Activated CD8-positive, alpha-beta memory T cell treated with anti-CD3 and anti-CD28 coated beads, Interleukin-2, amount 10 ng/mL, durations not matched to agents 7 days and 5 days (primary cell): ENCODE measurements around the gene CKAP4. TPM values are rescaled to one million over a fixed set of nuclear protein-coding genes. Genes with fewer than 3 reads are reported as not detected.
A peak's percentile ranks its signal among the peaks of the same experiment; 100 is the strongest.

Experiments
- ATAC-seq: fragments of 150-1000 bp; cut with Tn5 transposase; one replicate; pipeline ENCODE4 v1.10.0; 2021; ENCODE audit warnings: moderate library complexity
- CTCF ChIA-PET: fragments of 350-600 bp; sonication (Branson Sonifier 250); formaldehyde crosslinking; loops from one replicate; lab custom pipeline; 2021; ENCODE audit warnings: antibody characterized with exemption; lab: Charles Lee
- DNase-seq: peaks from one replicate; pipeline ENCODE4 v3.0.0-alpha.2; 2020
- H3K27ac Mint-ChIP-seq: one replicate; pipeline ENCODE4 v1.8.0; 2021; ENCODE audit warnings: mild to moderate bottlenecking, mixed read lengths
- H3K27me3 Mint-ChIP-seq: one replicate; pipeline ENCODE4 v1.8.0; 2021; ENCODE audit warnings: mixed read lengths
- H3K36me3 Mint-ChIP-seq: one replicate; pipeline ENCODE4 v1.8.0; 2021; ENCODE audit warnings: mild to moderate bottlenecking, mixed read lengths
- H3K4me1 Mint-ChIP-seq: one replicate; pipeline ENCODE4 v1.8.0; 2021; ENCODE audit warnings: mixed read lengths
- H3K4me3 Mint-ChIP-seq: one replicate; pipeline ENCODE4 v1.8.0; 2021; ENCODE audit warnings: mild to moderate bottlenecking, moderate library complexity, mixed read lengths
- H3K9me3 Mint-ChIP-seq: one replicate; pipeline ENCODE4 v1.8.0; 2022; ENCODE audit warnings: low read depth, mixed read lengths
- total RNA-seq, 2 experiments: library from RNA; stranded (reverse); gene quantifications; one replicate each; pipeline ENCODE4 v1.2.3, GENCODE V29; 2021

Gene CKAP4
- total RNA-seq, 2 experiments from 2014 or later, result 1.1 to 3.7 TPM

GRCh38 chr12:106246891-106247673 lies 738 bp downstream of the CKAP4 start:
- DNase-seq (peak; percentile 65), ATAC-seq (peak; percentile 81)
- no peaks in the 10 kb centered on the region for H3K9me3 Mint-ChIP-seq
- peaks cover 7% of the 10 kb centered on the region for H3K4me1 Mint-ChIP-seq
- CTCF ChIA-PET, result no interaction called here
- H3K27me3 Mint-ChIP-seq, result peaks cover 22% of the 10 kb centered on the region
- peak overlapping the region; percentile 64 for H3K4me3 Mint-ChIP-seq
- H3K27ac Mint-ChIP-seq, result no peak overlapping the region
- no peaks in the 10 kb centered on the region for H3K36me3 Mint-ChIP-seq

DNA sequence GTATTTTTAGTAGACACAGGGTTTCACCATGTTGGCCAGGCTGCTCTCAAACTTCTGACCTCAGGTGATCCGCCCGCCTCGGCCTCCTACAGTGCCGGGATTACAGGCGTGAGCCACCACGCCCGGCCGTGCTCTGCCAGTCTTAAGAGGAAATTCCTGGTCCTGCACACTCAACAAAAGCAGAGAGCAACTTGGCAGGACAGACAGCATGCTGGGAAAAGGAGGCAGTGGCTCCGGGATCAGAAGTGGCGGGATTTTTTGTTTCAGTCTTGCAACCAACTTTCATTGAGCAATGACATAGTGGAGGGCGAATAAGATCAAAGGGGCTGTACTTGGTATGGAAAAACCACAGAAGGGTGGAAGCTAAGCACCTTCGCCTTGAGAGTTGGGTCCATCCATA lies 2.1 kb downstream of the CKAP4 start:
- peak; percentile 23 for DNase-seq

GRCh38 chr12:106243620-106244019 lies 4.2 kb downstream of the CKAP4 start:
- no peaks in the 10 kb centered on the region for H3K36me3 Mint-ChIP-seq
- peaks cover 3% of the 10 kb centered on the region for H3K4me1 Mint-ChIP-seq
- CTCF ChIA-PET, result no interaction called here
- no peak for DNase-seq
- H3K9me3 Mint-ChIP-seq, result no peaks in the 10 kb centered on the region
- ATAC-seq, result no peak
- H3K27me3 Mint-ChIP-seq, result peaks cover 5% of the 10 kb centered on the region
- H3K4me3 Mint-ChIP-seq, result no peak overlapping the region
- H3K27ac Mint-ChIP-seq, result no peak overlapping the region

More for the DNA sequence above, 2.1 kb downstream of the CKAP4 start:
- Mint-ChIP-seq H3K9me3 (no peaks in the 10 kb centered on the region), H3K36me3 (no peaks in the 10 kb centered on the region), H3K27ac (no peak overlapping the region), H3K27me3 (peaks cover 22% of the 10 kb centered on the region), H3K4me1 (peaks cover 7% of the 10 kb centered on the region), H3K4me3 (no peak overlapping the region)
- no peak for ATAC-seq
- CTCF ChIA-PET, result no interaction called here

GRCh38 chr12:106240821-106241220 lies 7.0 kb downstream of the CKAP4 start:
- CTCF ChIA-PET, result interaction anchor here (1.5 kb wide), 1 partner anchor 9 kb away, joined by 3 read pairs; no protein-coding TSS in a partner anchor
- Mint-ChIP-seq H3K4me1 (no peaks in the 10 kb centered on the region), H3K9me3 (no peaks in the 10 kb centered on the region), H3K27ac (no peak overlapping the region), H3K36me3 (no peaks in the 10 kb centered on the region), H3K4me3 (no peak overlapping the region), H3K27me3 (peaks cover 2% of the 10 kb centered on the region)
- no peak for DNase-seq
- no peak for ATAC-seq

DNA sequence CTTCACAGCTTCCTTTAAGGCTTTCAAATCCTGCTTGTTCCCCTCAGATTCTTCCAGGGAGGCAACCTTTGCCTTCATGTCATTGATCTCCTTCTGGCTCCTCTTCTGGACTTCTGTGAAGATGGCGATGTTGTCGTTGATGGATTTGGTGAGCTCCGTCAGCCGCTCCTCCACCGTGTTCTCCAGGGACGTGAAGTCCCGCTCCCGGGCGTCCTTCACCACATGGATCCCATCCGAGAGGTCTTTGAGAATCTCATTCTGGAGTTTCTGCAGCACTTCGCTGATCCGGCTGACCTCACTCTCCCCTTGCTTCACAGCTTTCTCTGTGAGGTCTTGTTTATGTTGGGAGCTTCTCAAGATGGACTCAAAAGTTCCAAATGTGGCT lies 7.9 kb downstream of the CKAP4 start:
- no peak for ATAC-seq
- Mint-ChIP-seq H3K27me3 (no peaks in the 10 kb centered on the region), H3K36me3 (no peaks in the 10 kb centered on the region), H3K4me3 (no peak overlapping the region), H3K27ac (no peak overlapping the region), H3K4me1 (no peaks in the 10 kb centered on the region), H3K9me3 (no peaks in the 10 kb centered on the region)
- no peak for DNase-seq
- CTCF ChIA-PET, result interaction anchor here (0.7 to 1.5 kb wide), 2 partner anchors 8 to 42 kb away, joined by 3 to 4 read pairs; no protein-coding TSS in a partner anchor

DNA sequence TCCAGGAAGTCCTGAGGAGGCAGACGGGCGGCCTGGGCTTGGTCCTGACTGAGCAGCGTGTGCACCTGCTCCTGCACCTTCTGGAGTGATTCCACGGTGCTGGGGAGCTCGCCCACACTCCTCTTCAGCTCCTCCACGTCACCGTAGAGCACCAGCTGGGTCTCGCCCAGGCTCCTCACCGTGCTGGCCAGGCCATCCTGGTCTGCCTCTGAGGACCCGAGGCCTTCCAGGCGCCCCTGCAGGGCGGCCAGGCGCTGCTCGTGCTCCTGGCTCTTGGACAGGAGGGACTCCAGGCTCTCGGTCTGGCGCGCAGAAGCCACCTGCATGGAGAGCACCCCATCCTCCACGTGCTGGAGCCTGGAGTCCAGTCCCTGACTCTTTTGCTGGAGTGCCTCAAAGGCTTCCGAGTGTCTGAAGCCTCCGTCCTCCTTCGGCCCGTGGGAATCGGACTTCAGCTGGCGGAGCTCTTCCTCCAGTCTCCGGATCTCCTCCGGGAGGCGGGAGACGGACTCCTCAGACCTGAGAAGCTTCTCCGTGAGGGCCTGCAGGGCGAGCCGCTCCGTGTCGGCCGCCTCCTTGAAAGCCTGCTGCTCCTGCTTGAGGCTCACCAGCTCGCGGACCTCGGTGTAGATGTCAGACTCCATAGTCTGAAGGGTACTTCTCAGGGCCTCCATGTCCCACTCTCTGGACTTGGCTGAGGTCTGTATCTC lies 8.4 kb downstream of the CKAP4 start:
- Mint-ChIP-seq H3K36me3 (no peaks in the 10 kb centered on the region), H3K4me3 (no peak overlapping the region), H3K4me1 (no peaks in the 10 kb centered on the region), H3K27me3 (no peaks in the 10 kb centered on the region), H3K9me3 (no peaks in the 10 kb centered on the region), H3K27ac (no peak overlapping the region)
- CTCF ChIA-PET, result interaction anchor here (0.7 to 1.5 kb wide), 2 partner anchors 7 to 43 kb away, joined by 3 to 4 read pairs; no protein-coding TSS in a partner anchor
- ATAC-seq, result no peak
- no peak for DNase-seq

GRCh38 chr12:106238146-106238545 lies 9.7 kb downstream of the CKAP4 start:
- DNase-seq (no peak), ATAC-seq (no peak)
- H3K27me3 Mint-ChIP-seq, result no peaks in the 10 kb centered on the region
- H3K4me3 Mint-ChIP-seq, result no peak overlapping the region
- CTCF ChIA-PET, result interaction anchor here (0.6 to 1.0 kb wide), 3 partner anchors 12 to 603 kb away, joined by 3 read pairs; no protein-coding TSS in a partner anchor
- no peaks in the 10 kb centered on the region for H3K9me3 Mint-ChIP-seq
- H3K4me1 Mint-ChIP-seq, result no peaks in the 10 kb centered on the region
- no peak overlapping the region for H3K27ac Mint-ChIP-seq
- no peaks in the 10 kb centered on the region for H3K36me3 Mint-ChIP-seq

GRCh38 chr12:106235770-106236169 lies 12.1 kb downstream of the CKAP4 start:
- ATAC-seq, result no peak
- Mint-ChIP-seq H3K4me1 (no peaks in the 10 kb centered on the region), H3K4me3 (no peak overlapping the region), H3K27me3 (peaks cover 2% of the 10 kb centered on the region), H3K27ac (no peak overlapping the region), H3K36me3 (no peaks in the 10 kb centered on the region), H3K9me3 (no peaks in the 10 kb centered on the region)
- CTCF ChIA-PET, result no interaction called here
- DNase-seq, result no peak

DNA sequence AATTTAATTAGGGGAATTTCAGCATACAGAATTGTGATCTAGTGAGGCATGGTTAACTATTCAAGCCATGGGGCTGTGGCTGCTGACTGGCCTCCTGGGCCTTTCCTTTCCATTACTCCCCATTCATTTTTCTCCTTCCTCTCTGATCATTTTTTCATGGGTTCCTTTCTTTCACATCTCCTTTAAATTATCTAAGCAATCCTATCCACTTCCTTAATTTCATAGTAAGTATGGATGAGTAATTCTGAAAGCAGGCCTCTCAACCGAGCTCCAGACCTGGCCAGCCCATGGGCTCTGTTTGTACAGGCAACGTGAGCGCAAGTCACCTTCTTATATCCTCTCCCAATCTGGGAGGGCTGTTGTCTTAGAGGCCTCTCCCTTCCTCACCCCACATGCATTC lies 13.4 kb downstream of the CKAP4 start:
- CTCF ChIA-PET, result no interaction called here
- no peaks in the 10 kb centered on the region for H3K9me3 Mint-ChIP-seq

DNA sequence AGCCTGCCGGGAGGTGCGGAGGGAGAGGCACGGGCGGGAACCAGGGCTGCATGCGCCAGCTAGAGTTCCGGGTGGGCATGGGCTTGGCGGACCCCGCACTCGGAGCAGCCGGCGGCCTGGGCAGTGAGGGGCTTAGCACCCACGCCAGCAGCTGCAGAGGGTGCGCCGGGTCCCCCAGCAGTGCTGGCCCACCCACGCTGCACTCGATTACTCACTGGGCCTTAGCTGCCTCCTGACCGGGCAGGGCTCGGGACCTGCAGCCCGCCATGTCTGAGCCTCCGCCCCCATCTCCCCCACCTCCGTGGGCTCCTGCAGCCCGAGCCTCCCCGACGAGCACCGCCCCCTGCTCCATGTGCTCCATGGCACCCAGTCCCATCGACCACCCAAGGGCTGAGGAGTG lies 14.8 kb downstream of the CKAP4 start:
- H3K27me3 Mint-ChIP-seq, result peaks cover 10% of the 10 kb centered on the region
- CTCF ChIA-PET, result no interaction called here

More for the DNA sequence above, 13.4 kb downstream of the CKAP4 start:
- no peak overlapping the region for H3K27ac Mint-ChIP-seq
- ATAC-seq, result no peak
- no peaks in the 10 kb centered on the region for H3K36me3 Mint-ChIP-seq
- no peaks in the 10 kb centered on the region for H3K4me1 Mint-ChIP-seq
- peaks cover 10% of the 10 kb centered on the region for H3K27me3 Mint-ChIP-seq
- no peak overlapping the region for H3K4me3 Mint-ChIP-seq
- no peak for DNase-seq

DNA sequence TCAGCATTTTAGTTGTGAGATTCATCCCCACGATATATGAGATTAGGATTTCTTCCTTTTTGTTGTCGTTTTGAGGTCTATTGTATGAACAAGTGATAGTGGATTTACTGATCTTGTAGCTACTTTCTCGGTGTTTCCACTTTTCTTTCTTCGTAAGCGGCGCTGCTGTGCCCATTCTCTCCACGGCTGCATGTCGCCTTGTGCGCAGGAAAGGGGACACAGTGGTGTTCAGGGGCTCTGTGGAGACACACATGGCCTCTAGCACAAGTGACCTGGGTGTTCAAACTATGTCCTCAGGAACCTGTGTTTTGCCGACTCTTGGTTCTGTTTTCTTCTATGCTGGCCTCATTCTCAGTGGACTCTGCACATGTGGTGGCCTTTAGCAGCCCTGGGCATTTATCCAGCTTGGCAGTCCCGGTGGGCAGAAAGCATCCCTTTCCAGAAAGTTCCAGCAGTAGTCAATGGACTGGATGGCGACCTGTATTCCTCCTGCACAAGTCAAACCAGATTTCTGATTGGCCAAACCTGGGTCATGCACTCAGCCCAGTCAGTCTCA lies 18.7 kb downstream of the CKAP4 start:
- peaks cover 10% of the 10 kb centered on the region for H3K27me3 Mint-ChIP-seq
- CTCF ChIA-PET, result interaction anchor here (1.2 to 6.5 kb wide), 2 partner anchors 53 to 64 kb away, joined by 3 to 129 read pairs; no protein-coding TSS in a partner anchor
- no peaks in the 10 kb centered on the region for H3K9me3 Mint-ChIP-seq
- no peak overlapping the region for H3K27ac Mint-ChIP-seq
- H3K4me3 Mint-ChIP-seq, result no peak overlapping the region
- no peak for ATAC-seq
- peaks cover 13% of the 10 kb centered on the region for H3K4me1 Mint-ChIP-seq
- no peaks in the 10 kb centered on the region for H3K36me3 Mint-ChIP-seq
- no peak for DNase-seq

More for the DNA sequence above, 14.8 kb downstream of the CKAP4 start:
- DNase-seq (no peak), ATAC-seq (no peak)
- H3K27ac Mint-ChIP-seq, result no peak overlapping the region
- H3K4me1 Mint-ChIP-seq, result no peaks in the 10 kb centered on the region
- H3K36me3 Mint-ChIP-seq, result no peaks in the 10 kb centered on the region
- no peaks in the 10 kb centered on the region for H3K9me3 Mint-ChIP-seq
- no peak overlapping the region for H3K4me3 Mint-ChIP-seq

DNA sequence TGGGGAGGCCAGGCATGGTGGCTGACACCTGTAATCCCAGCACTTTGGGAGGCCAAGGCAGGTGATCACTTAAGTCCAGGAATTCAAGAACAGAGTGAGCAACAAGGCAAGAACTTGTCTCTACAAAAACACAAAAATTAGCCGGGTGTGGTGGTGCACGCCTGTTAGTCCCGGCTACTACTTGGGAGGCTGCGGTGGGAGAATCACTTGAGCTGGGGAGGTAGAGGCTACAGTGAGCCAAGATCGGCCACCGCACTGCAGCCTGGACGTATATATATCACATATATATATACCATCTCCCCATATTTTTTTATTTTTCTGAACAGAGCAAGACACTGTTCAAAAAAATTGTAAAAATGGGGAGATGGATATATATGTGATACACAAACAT lies 19.5 kb downstream of the CKAP4 start:
- Mint-ChIP-seq H3K4me1 (peaks cover 13% of the 10 kb centered on the region), H3K4me3 (no peak overlapping the region), H3K27me3 (peaks cover 10% of the 10 kb centered on the region), H3K27ac (no peak overlapping the region), H3K36me3 (no peaks in the 10 kb centered on the region), H3K9me3 (no peaks in the 10 kb centered on the region)
- ATAC-seq (no peak), DNase-seq (no peak)
- CTCF ChIA-PET, result interaction anchor here (1.2 to 6.5 kb wide), 5 partner anchors 23 to 691 kb away, joined by 3 to 129 read pairs (median 8); partner anchors contain the start of gene TCP11L2

- H3K27me3 Mint-ChIP-seq, result peaks cover 10% of the 10 kb centered on the region
- peaks cover 13% of the 10 kb centered on the region for H3K4me1 Mint-ChIP-seq
- ATAC-seq, result peak; percentile 73
- H3K27ac Mint-ChIP-seq, result peak overlapping the region; percentile 55
- no peak overlapping the region for H3K4me3 Mint-ChIP-seq
- CTCF ChIA-PET, result interaction anchor here (1.2 to 6.5 kb wide), 13 partner anchors 24 to 809 kb away, joined by 3 to 129 read pairs (median 5); partner anchors contain the start of genes POLR3B and TCP11L2
- DNase-seq, result peak; percentile 62
- no peaks in the 10 kb centered on the region for H3K36me3 Mint-ChIP-seq
- H3K9me3 Mint-ChIP-seq, result no peaks in the 10 kb centered on the region
Observed at GRCh38 chr12:106227641-106228319, 20.0 kb downstream of the CKAP4 start.
